ENCODE results near the gene CA6.

DNA sequence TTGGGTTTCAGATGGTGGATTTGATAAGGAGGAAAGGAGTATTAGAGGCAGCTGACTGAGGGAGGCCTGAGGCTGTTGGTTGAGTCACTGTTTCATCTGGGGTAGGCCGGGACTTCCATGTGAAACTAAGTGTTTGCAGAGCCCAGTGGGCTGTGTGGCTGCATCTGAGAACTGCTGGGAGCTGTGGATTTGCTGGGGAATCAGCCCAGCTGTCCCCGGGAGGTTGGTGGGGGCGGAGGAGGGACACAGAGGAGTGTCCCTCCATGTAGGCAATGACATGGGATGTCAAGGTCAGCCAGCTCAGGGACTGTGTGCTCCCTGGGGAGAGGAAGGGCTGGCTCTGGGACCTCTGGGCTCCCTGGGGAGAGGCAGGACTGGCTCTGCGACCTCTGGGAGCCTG is 44.2 kb downstream of the CA6 start:
- TF ChIP-seq ELF4 (IDR thresholded peaks at IDR 0.05) (no peak), SP1 (IDR thresholded peaks at IDR 0.05) (no peak), SUZ12 (IDR thresholded peaks at IDR 0.05) (no peak), BHLHE40 (IDR thresholded peaks at IDR 0.05; ENCODE audit: borderline replicate concordance) (no peak), HDGF (IDR thresholded peaks at IDR 0.05; ENCODE audit: borderline replicate concordance) (no peak), ARNT (IDR thresholded peaks at IDR 0.05) (no peak), FOXA1 (IDR thresholded peaks at IDR 0.05) (no peak), FOXK2 (IDR thresholded peaks at IDR 0.05) (no peak), FOXM1 (IDR thresholded peaks at IDR 0.05; ENCODE audit: borderline replicate concordance) (no peak), NFRKB (IDR thresholded peaks at IDR 0.05) (no peak), L3MBTL2 (conservative IDR thresholded peaks at IDR 0.05) (no peak)
